NB4 (cell line): ENCODE data around the gene ESRRA.
A peak's percentile ranks its signal among the peaks of the same experiment; 100 is the strongest.

Source experiments
- DNase-seq: peaks from one replicate; pipeline ENCODE4 v3.0.0; 2010; ENCODE audit warnings: low read depth
- H3K4me3 ChIP-seq: one replicate; pipeline ENCODE4 v1.5.1; 2011; ENCODE audit warnings: mild to moderate bottlenecking, low read depth, low read length, moderate library complexity
- CTCF ChIP-seq: IDR thresholded peaks from one replicate; pipeline ENCODE4 v1.5.1; 2012; ENCODE audit warnings: low read depth, low read length
- MAX ChIP-seq: IDR thresholded peaks from 2 replicates; pipeline ENCODE4 v1.6.1; 2011; ENCODE audit warnings: low read depth, low read length
- MYC ChIP-seq: IDR thresholded peaks from 2 replicates; pipeline ENCODE4 v1.6.1; 2011; ENCODE audit warnings: low read depth, low read length
- POLR2A ChIP-seq: IDR thresholded peaks from 2 replicates; pipeline ENCODE4 v1.6.1; 2011; ENCODE audit warnings: mild to moderate bottlenecking; ENCODE audit not compliant: insufficient read length; ENCODE audit errors: extremely low read depth

Gene ESRRA

GRCh38 chr11:64324692-64325469, 19.6 kb downstream of the ESRRA start:
- DNase-seq = no peak
- TF ChIP-seq MYC (no peak), CTCF (no peak), POLR2A (no peak), MAX (no peak)
- no peak overlapping the region for H3K4me3 ChIP-seq

- no peak overlapping the region for H3K4me3 ChIP-seq
- TF ChIP-seq POLR2A (no peak), MYC (no peak), MAX (no peak; the same call in 1 of the 2 replicates), CTCF (no peak)
These were observed 22.1 kb downstream of the ESRRA start for GRCh38 chr11:64327375-64327774.

GRCh38 chr11:64327993-64328392, 22.7 kb downstream of the ESRRA start:
- no peak for TF ChIP-seq CTCF
- no peak for TF ChIP-seq POLR2A
- TF ChIP-seq MAX = no peak
- TF ChIP-seq MYC = no peak
- H3K4me3 ChIP-seq = no peak overlapping the region
- no peak for DNase-seq

More at GRCh38 chr11:64327375-64327774, 22.1 kb downstream of the ESRRA start:
- DNase-seq = no peak

- TF ChIP-seq CTCF (no peak), POLR2A (no peak), MYC (no peak), MAX (no peak)
- no peak overlapping the region for H3K4me3 ChIP-seq
- DNase-seq = no peak
These were observed 25.6 kb downstream of the ESRRA start for GRCh38 chr11:64330888-64331287.

GRCh38 chr11:64331569-64332371, 26.4 kb downstream of the ESRRA start:
- H3K4me3 ChIP-seq = no peak overlapping the region
- TF ChIP-seq MYC (peak; percentile 53; the same call in 1 of the 2 replicates), POLR2A (no peak), CTCF (peak; percentile 81), MAX (peak; percentile 78)

More at GRCh38 chr11:64331569-64332371, 26.4 kb downstream of the ESRRA start:
- peak; percentile 95 for DNase-seq
